Suprapubic skin (tissue), 4 donors: ENCODE results near the gene MARCHF2. TPM values are rescaled to one million over a fixed set of nuclear protein-coding genes. Genes with fewer than 3 reads are reported as not detected.
"Not testable (repeated sequence)": the region's sequence is repeated elsewhere in the genome, so short reads cannot be mapped to it uniquely, and the experiment has no call there.

Source experiments
- DNase-seq, 2 donors: peaks; one replicate each; pipeline ENCODE4 v3.0.0-alpha.2; 2019; ENCODE audit warnings: low spot score in 2 of 2
- H3K27ac ChIP-seq: fragments of 200-600 bp; sonication (generic); one replicate; pipeline ENCODE4 v1.5.1; 2019
- H3K27me3 ChIP-seq: fragments of 200-600 bp; sonication (generic); one replicate; pipeline ENCODE4 v1.5.1; 2019
- H3K36me3 ChIP-seq: fragments of 200-600 bp; sonication (generic); one replicate; pipeline ENCODE4 v1.5.1; 2019
- H3K4me1 ChIP-seq: fragments of 200-600 bp; sonication (generic); one replicate; pipeline ENCODE4 v1.5.1; 2019
- H3K4me3 ChIP-seq: fragments of 200-600 bp; sonication (generic); one replicate; pipeline ENCODE4 v1.5.1; 2019; ENCODE audit warnings: mild to moderate bottlenecking
- H3K9me3 ChIP-seq: fragments of 200-600 bp; sonication (generic); one replicate; pipeline ENCODE4 v1.5.1; 2019
- EP300 ChIP-seq: sonication (generic); formaldehyde crosslinking; IDR thresholded peaks from one replicate; pipeline ENCODE4 v1.6.1; 2017; ENCODE audit warnings: antibody characterized with exemption
- POLR2A ChIP-seq, 2 donors: fragments of 450-650 bp; IDR thresholded peaks; one replicate each; pipeline ENCODE4 v1.6.1; 2017; ENCODE audit warnings: antibody characterized with exemption in 2 of 2, mild to moderate bottlenecking in 2 of 2, moderate library complexity in 2 of 2
- POLR2AphosphoS5 ChIP-seq, 3 donors: sonication (generic); formaldehyde crosslinking; IDR thresholded peaks; one replicate each; pipeline ENCODE4 v1.6.1; 2017; ENCODE audit warnings: antibody characterized with exemption in 3 of 3
- WGBS: methylation state at CpG from one replicate; pipeline ENCODE4 v1.1.5; 2018; 5-methylcytosine and 5-hydroxymethylcytosine counted together
- total RNA-seq, 4 donors: library from RNA; depleted of rRNA; stranded (reverse); fragments of >200 nt; gene quantifications; one replicate each; pipeline ENCODE4 v1.1.0, GENCODE V29; 2016
- TF ChIP-seq, protein P1 (sequence below), 2 donors: fragments of 200-600 bp in 1 of 2; fragments of 450-650 bp in 1 of 2; sonication (generic) in 1 of 2; IDR thresholded peaks; one replicate each; pipeline ENCODE4 v1.5.1; 2016 to 2019; ENCODE audit warnings: antibody characterized with exemption in 2 of 2, mild to moderate bottlenecking in 1 of 2, moderate library complexity in 1 of 2

MARCHF2 gene
- total RNA-seq, 4 donors from 2014 or later: 47.4 to 99.0 (median 90.8) TPM

DNA sequence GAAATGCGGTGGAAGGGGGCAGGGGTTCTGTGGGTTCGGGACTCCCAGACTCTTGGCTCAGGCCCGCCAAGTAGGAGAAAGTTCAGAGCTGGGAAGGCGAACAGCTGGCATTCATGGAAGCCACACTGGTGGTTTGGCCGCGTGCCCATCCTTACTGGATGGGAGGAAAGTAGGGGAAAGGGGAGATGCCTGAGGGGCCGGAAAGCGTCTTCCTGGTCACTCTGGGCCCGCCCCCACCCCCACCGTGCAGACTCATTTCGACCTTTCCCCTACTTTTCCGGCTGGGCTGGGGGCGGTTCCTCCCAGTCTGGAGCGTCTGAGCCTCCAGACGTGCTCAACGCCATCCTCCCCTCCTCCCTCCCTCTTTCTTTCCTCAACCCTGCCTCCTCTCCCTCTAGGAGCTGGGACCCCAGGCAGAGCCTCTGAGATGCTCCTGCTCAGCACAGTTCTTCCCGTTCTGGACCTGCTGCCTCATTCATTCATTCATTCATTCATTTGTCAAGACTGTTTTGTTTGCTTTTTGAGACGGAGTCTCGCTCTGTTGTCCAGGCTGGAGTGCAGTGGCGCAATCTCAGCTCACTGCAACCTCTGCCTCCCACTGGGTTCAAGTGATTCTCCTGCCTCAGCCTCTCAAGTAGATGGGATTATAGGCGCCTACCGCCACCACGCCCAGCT, 45.6 kb upstream of the MARCHF2 start:
- no peak for TF ChIP-seq EP300
- TF ChIP-seq POLR2AphosphoS5 (IDR thresholded peaks at IDR 0.05): peak in 1 of 3 donors; percentile 51
- TF ChIP-seq, protein P1, sequence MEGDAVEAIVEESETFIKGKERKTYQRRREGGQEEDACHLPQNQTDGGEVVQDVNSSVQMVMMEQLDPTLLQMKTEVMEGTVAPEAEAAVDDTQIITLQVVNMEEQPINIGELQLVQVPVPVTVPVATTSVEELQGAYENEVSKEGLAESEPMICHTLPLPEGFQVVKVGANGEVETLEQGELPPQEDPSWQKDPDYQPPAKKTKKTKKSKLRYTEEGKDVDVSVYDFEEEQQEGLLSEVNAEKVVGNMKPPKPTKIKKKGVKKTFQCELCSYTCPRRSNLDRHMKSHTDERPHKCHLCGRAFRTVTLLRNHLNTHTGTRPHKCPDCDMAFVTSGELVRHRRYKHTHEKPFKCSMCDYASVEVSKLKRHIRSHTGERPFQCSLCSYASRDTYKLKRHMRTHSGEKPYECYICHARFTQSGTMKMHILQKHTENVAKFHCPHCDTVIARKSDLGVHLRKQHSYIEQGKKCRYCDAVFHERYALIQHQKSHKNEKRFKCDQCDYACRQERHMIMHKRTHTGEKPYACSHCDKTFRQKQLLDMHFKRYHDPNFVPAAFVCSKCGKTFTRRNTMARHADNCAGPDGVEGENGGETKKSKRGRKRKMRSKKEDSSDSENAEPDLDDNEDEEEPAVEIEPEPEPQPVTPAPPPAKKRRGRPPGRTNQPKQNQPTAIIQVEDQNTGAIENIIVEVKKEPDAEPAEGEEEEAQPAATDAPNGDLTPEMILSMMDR (IDR thresholded peaks at IDR 0.05): no peak
- no peak for TF ChIP-seq POLR2A (IDR thresholded peaks at IDR 0.05)
- H3K4me1 ChIP-seq: peaks cover 81% of the 10 kb centered on the region
- peak; percentile 90 to 94 for DNase-seq
- H3K4me3 ChIP-seq: peak overlapping the region; percentile 72
- no peaks in the 10 kb centered on the region for H3K27me3 ChIP-seq
- H3K36me3 ChIP-seq: peaks cover 20% of the 10 kb centered on the region
- peak overlapping the region; percentile 6 for H3K27ac ChIP-seq
- 24% methylated on average over 22 of the region's 23 CpGs for WGBS
- no peaks in the 10 kb centered on the region for H3K9me3 ChIP-seq

DNA sequence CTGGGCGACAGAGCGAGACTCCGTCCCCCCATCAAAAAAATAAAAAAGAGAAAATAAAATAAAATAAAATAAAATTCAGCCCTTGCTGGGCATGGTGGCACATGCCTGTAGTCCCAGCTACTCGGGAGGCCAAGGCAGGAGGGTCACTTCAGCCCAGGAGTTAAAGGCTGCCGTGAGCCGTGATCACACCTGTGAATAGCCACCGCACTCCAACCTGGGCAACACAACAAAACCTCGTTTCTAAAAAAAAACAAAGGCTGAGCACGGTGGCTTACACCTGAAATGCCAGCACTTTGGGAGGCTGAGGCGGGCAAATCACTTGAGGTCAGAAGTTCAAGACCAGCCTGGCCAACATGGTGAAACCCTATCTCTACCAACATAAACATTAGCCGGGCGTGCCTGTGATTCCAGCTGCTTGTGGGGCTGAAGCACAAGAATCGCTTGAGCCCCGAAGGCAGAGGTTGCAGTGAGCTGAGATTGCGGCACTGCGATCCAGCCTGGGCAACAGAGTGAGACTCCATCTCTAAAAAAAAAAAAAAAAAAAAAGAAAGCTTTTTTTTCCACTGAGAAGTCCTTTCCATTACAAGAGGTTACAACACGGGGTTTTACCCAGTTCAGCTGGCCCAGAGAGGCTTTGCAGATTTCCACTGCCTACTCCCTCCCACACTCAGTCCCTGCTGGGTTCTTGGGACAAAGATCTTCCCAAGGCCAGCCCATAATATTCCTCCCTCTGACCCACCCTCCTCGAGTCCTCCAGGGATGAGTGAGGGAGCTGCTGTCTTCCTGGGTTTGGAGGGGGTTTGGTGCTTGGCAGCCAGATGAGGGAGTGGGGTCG, 42.7 kb upstream of the MARCHF2 start:
- Histone ChIP-seq H3K27me3 (no peaks in the 10 kb centered on the region), H3K27ac (peak overlapping the region; percentile 69), H3K36me3 (peaks cover 33% of the 10 kb centered on the region), H3K9me3 (no peaks in the 10 kb centered on the region), H3K4me1 (peaks cover 66% of the 10 kb centered on the region), H3K4me3 (peak overlapping the region; percentile 30)
- TF ChIP-seq POLR2AphosphoS5 (IDR thresholded peaks at IDR 0.05): no peak
- no peak for TF ChIP-seq POLR2A (IDR thresholded peaks at IDR 0.05)
- TF ChIP-seq, protein P1 (IDR thresholded peaks at IDR 0.05): no peak
- TF ChIP-seq EP300: no peak
- DNase-seq: no peak
- 77% methylated on average over 19 of the region's 19 CpGs for WGBS

DNA sequence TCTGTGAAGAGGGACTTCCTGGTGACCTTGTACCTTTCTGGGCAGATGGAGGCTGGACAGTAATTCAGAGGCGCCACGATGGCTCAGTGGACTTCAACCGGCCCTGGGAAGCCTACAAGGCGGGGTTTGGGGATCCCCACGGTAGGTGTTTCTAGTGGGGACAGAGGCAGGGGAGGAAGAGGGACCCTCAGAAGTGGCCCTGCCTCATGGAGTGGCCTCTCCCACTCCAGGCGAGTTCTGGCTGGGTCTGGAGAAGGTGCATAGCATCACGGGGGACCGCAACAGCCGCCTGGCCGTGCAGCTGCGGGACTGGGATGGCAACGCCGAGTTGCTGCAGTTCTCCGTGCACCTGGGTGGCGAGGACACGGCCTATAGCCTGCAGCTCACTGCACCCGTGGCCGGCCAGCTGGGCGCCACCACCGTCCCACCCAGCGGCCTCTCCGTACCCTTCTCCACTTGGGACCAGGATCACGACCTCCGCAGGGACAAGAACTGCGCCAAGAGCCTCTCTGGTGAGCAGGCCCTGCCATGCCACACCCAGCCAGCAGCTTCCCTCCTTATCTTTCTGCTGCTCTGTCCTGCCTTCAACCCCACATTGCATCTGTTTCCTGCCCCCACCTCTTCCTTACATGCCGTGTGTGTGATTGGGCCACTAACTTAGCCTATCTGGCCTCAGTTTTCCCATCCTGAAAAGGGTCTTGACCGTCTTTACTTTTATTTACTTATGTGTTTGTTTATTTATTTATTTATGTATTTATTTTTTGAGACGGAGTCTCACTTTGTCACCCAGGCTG, 41.9 kb upstream of the MARCHF2 start:
- WGBS: 85% methylated on average over 28 of the region's 28 CpGs
- no peak for DNase-seq
- Histone ChIP-seq H3K4me3 (peak overlapping the region; percentile 30), H3K27ac (peak overlapping the region; percentile 69), H3K27me3 (no peaks in the 10 kb centered on the region), H3K4me1 (peaks cover 58% of the 10 kb centered on the region), H3K9me3 (no peaks in the 10 kb centered on the region), H3K36me3 (peaks cover 39% of the 10 kb centered on the region)
- TF ChIP-seq EP300: no peak
- TF ChIP-seq, protein P1 (IDR thresholded peaks at IDR 0.05): no peak
- TF ChIP-seq POLR2AphosphoS5 (IDR thresholded peaks at IDR 0.05): no peak
- TF ChIP-seq POLR2A (IDR thresholded peaks at IDR 0.05): no peak

DNA sequence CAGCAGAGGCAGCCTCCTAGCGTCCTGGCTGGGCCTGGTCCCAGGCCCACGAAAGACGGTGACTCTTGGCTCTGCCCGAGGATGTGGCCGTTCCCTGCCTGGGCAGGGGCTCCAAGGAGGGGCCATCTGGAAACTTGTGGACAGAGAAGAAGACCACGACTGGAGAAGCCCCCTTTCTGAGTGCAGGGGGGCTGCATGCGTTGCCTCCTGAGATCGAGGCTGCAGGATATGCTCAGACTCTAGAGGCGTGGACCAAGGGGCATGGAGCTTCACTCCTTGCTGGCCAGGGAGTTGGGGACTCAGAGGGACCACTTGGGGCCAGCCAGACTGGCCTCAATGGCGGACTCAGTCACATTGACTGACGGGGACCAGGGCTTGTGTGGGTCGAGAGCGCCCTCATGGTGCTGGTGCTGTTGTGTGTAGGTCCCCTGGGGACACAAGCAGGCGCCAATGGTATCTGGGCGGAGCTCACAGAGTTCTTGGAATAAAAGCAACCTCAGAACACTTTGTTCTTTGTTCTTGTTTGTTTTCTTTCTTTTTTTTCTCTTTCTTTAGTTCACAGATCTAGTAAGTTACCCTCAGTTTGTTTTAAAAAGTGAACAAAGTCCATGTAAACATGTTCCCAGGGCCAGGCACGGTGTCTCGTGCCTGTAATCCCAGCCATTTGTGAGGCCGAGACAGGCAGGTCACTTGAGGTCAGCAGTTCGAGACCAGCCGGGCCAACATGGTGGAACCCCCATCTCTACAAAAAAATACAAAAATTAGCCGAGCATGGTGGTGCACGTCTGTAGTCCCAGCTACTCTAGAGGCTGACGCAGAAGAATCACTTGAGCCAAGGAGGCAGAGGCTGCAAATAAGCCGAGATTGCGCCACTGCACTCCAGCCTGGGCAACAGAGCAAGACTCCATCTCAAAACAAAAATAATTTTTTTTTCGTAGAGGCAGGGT, 39.0 kb upstream of the MARCHF2 start:
- Histone ChIP-seq H3K9me3 (no peaks in the 10 kb centered on the region), H3K27me3 (no peaks in the 10 kb centered on the region), H3K4me1 (peaks cover 30% of the 10 kb centered on the region), H3K36me3 (peaks cover 37% of the 10 kb centered on the region), H3K4me3 (no peak overlapping the region), H3K27ac (peak overlapping the region; percentile 83)
- WGBS: 74% methylated on average over 26 of the region's 26 CpGs
- DNase-seq: peak in 1 of 2 donors; percentile 86
- TF ChIP-seq POLR2A (IDR thresholded peaks at IDR 0.05): no peak
- no peak for TF ChIP-seq EP300
- TF ChIP-seq POLR2AphosphoS5 (IDR thresholded peaks at IDR 0.05): peak in 1 of 3 donors; percentile 30
- TF ChIP-seq, protein P1 (IDR thresholded peaks at IDR 0.05): no peak

DNA sequence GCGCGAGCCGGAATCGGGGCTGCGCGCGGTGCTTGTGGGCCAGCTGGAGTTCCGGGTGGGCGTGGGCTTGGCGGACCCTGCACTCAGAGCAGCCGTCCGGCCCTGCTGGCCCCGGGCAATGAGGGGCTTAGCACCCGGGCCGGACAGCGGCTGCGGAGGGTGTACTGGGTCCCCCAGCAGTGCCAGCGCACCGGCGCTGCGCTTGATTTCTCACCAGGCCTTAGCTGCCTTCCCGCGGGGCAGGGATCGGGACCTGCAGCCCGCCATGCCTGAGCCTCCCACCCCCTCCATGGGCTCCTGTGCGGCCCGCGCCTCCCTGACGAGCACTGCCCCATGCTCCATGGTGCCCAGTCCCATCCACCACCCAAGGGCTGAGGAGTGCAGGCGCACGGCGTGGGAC, 37.3 kb upstream of the MARCHF2 start:
- H3K27me3 ChIP-seq, H3K4me3 ChIP-seq, DNase-seq, H3K9me3 ChIP-seq, H3K27ac ChIP-seq: not testable (repeated sequence)
- WGBS: 100% methylated on average over 4 of the region's 32 CpGs
- H3K36me3 ChIP-seq: peaks cover 35% of the 10 kb centered on the region
- peaks cover 20% of the 10 kb centered on the region for H3K4me1 ChIP-seq

DNA sequence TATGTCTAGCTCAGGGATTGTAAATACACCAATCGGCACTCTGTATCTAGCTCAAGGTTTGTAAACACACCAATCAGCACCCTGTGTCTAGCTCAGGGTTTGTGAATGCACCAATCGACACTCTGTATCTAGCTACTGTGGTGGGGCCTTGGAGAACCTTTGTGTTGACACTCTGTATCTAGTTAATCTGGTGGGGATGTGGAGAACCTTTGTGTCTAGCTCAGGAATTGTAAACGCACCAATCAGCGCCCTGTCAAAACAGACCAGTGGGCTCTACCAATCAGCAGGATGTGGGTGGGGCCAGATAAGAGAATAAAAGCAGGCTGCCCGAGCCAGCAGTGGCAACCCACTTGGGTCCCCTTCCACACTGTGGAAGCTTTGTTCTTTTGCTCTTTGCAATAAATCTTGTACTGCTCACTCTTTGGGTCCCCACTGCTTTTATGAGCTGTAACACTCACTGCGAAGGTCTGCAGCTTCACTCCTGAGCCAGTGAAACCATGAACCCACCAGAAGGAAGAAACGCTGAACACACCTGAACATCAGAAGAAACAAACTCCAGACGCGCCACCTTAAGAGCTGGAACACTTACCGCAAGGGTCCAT, 36.6 kb upstream of the MARCHF2 start:
- not testable (repeated sequence) for H3K27me3 ChIP-seq, H3K27ac ChIP-seq, H3K4me3 ChIP-seq, H3K9me3 ChIP-seq, DNase-seq
- Histone ChIP-seq H3K36me3 (peaks cover 28% of the 10 kb centered on the region), H3K4me1 (peaks cover 14% of the 10 kb centered on the region)
- 91% methylated on average over 10 of the region's 10 CpGs for WGBS
